Stimulated activated CD4-positive, alpha-beta T cell treated with anti-CD3 and anti-CD28 coated beads, Interleukin-1b, Interleukin-23, amount 100 ng/mL, for 1 hour (primary cell): ENCODE measurements around the gene TMEM256.
"Not testable (repeated sequence)": the region's sequence is repeated elsewhere in the genome, so short reads cannot be mapped to it uniquely, and the experiment has no call there.

Source experiments
- DNase-seq, 2 donors: peaks; one replicate each; pipeline ENCODE4 v3.0.0-alpha.2; 2020; ENCODE audit warnings: low read depth in 2 of 2

Gene TMEM256

DNA sequence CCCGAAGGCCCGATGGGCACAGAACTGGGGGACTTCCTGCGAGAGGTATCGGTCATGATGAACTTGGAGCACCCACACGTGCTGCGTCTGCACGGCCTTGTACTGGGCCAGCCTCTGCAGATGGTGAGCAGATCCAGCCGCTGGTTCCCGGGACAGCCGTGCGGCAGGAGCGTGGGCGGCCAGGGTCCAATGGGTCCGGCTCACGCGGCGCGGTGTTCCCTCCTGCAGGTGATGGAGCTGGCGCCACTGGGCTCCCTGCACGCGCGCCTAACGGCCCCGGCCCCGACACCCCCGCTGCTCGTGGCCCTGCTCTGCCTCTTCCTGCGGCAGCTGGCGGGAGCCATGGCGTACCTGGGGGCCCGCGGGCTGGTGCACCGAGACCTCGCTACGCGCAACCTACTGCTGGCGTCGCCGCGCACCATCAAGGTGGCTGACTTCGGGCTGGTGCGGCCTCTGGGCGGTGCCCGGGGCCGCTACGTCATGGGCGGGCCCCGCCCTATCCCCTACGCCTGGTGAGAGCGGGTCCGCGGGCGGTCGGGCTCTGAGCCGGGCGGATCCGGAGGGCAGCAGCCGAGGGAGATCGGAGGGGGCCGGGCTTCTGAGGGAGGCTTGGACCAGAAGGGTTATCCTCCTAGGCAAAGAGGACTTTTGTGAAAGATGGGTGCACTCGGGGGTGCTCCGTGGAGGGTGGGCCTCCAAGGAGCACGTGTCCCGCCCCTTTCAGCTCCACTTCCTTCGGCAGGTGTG, 20.0 kb downstream of the TMEM256 start:
- peak; percentile 49 to 60 for DNase-seq

DNA sequence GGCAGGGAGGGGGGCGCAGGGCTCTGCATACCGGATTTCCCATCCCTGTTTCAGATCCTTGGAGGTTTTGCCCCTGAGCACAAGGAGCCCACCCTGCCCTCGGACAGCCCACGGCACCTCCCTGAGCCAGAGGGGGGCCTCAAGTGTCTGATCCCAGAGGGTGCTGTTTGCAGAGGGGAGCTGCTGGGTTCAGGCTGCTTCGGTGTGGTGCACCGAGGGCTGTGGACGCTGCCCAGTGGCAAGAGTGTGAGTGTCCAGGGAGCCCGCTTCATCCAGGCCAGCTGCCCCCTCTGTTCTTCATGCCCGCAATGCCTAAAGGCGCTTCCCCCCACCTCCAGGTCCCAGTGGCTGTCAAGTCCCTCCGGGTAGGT, 20.5 kb downstream of the TMEM256 start:
- no peak for DNase-seq

DNA sequence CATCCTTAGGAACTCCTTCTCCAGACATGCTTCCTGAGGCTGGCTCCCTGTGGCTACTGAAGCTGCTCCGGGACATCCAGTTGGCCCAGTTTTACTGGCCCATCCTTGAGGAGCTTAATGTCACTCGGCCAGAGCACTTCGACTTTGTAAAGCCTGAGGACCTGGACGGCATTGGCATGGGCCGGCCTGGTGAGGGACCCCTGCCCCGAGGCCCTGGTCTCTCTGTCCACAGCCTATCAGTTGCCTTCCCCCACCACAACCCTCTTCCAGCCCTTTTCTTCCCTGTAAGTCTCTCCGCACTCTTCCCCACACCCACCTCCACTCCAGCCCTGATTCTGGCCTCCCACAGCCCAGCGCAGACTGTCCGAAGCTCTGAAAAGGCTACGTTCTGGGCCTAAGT, 21.0 kb downstream of the TMEM256 start:
- DNase-seq: no peak

DNA sequence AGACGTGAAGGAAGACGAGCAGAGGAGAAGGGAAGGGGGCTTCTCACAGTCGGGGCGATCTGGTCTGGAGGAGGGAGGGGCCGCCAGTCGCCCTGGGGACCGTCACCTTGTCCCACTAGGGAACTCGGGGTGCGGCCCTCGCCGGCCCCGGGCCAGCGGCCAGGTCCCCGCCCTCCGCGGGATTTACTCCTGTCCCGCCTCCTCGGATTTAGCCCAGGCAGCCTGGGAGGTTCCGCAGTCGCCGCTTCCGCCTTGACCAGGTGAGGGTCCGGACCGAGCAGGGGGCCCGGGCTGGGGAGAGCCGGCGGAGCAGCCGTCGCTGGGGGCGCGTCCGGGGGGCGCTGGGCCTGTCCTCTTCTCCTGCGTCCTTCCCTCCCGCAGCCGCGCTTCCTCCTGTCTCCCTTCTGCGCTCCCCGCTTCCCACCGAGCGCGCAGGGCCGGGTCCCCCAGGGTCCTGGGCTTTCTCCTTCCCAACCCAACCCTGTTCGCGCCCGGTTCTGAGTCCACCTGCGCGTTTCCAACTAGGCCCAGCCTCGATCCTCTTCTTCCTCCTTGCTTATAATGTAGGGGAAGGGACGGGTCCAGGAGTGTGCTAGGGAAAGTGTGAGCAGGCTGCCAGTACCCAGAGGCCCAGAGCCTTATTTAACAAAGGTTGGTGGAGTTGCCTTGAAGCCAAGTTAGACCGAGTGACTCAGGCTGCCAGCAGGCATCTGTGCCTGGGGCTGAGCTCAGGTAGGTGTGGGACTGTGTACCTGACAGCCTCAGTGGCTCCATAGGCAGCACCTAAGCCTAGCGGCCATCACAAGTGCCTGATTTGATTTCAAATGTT, 22.8 kb downstream of the TMEM256 start, which contains the start of gene TNK1:
Gene TNK1, plus strand, starts transcription at position 235 of the 829 bp plus-strand sequence. CDS start 1,838 bp downstream, outside the sequence.
- no peak for DNase-seq

DNA sequence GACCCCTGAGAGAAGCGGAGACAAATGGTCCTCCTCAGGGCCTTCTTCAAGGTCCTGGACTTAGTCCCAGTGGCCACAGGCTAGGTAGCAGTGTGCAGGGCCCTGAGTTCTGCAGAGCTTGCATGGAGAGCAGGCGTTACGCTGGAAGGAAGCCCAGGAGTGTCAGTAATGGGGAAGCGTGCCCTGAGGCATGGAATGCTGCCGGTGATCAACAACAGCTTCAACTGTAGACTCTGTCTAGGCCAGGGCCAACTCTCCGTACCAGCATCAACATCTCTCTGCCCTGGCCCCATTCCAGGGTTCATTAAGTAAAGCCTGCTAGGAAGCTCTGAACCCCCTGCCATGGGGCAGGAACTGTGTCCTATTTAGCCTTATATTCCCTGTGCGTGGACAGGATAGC, 23.6 kb downstream of the TMEM256 start:
- no peak for DNase-seq

DNA sequence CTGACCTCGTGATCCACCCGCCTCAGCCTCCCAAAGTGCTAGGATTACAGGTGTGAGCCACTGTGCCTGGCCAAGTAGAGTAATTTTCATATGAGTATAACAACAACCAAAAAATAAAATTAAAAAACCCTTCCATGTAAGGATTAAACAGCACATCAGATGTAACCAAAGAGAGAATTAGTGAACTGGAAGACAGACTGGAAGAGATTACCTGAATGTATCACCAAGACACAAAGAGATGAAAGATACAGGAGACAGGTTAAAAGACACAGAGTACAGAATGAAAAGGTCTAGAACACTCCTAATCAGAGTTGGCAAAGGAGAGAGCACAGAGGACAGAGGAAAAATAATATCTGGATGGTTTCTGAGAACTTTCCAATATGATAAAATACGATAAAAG, 24.8 kb downstream of the TMEM256 start:
- no peak for DNase-seq

DNA sequence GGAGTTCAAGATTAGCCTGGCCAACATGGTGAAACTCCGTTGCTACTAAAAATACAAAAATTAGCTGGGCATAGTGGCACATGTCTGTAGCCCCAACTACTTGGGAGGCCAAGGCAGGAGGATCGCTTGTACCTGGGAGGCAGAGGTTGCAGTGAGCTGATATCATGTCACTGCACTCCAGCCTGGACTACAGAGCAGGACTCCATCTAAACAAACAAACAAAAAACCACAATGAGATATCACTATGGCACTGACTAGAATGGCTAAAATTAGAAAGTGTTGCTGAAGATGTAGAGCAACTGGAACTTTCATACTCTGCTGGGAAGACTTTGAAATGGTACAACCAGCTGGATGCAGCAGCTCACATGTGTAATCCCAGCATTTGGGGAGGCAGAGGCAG, 29.5 kb downstream of the TMEM256 start:
- no peak for DNase-seq

DNA sequence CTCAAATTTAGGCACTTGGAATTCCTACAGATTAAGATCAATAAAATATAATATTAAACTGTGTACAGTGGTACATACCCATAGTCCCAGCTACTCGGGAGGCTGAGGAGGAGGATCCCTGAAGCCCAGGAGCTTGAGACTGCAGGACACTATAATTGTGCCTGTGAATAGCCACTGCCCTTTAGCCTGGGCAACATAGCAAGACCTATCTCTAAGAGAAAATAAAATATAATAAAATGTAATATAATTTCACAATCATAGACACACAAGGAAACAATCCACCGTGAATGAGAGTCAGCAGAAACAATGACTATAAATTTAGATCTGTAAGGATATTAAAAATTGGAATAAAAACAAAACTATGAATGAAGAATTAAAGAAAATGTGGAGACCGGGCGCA, 33.0 kb downstream of the TMEM256 start:
- DNase-seq: no peak

DNA sequence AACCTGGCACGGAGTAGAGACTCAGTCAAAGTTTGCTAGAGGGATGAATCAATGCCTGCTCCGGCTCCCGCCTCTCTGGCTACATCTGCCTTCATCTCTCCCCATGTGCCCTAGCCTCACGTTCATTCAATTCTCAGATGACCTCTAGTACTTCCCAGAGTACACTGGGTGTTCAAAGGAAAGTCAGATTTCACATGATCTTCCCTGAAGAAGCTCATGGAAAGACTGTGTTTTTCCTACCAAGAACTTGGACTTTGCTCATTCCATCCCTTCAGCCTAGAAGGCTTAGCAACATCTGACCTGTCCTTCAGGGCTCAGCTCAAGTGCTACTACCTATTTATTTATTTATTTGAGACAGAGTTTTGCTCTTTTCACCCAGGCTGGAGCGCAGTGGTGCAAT, 34.1 kb downstream of the TMEM256 start:
- no peak for DNase-seq

DNA sequence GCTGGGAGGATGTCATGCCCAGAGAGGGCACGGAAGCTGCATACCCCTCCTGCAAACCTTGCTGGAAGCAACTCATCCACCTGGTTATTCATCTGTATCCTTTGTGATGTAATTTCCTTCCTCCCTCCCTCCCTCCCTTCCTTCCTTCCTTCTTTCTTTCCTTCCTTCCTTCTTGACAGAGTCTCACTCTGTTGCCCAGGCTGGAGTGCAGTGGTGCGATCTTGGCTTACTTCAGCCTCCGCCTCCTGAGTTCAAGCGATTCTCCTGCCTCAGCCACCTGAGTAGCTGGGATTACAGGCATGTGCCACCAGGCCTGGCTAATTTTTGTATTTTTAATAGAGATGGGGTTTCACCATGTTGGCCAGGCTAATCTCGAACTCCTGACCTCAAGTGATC, 35.3 kb downstream of the TMEM256 start:
- DNase-seq: not testable (repeated sequence)

DNA sequence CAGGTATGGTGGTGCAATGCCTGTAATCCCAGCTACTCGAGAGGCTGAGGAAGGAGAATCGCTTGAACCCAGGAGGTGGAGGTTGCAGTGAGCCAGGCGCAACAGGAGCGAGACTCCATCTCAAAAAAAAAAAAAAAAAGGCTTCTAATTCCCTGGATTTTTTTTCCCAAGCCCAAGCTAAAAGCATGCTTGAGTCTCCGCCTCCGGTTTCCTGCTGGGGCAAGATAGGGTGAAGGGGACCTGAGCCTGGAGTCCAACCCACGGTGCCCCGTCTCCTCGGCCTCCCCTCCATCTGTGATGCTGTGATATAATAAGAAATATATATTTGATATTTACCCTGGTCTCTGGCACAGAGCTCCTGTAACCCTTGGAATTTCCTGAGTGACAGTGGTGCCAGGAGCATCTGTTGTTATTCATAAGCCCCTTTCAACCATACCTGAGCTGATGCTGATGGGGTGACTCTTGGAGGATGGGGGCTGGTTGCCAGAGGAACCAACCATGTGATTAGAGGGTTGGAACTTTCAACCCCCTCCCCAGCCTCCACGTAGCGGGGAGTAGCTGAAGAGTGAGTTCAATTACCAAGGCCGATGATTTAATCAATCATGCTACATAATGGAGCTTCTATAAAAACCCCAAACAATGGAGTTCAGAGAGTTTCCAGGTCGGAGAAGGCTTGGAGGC, 35.8 kb downstream of the TMEM256 start:
- DNase-seq: no peak

DNA sequence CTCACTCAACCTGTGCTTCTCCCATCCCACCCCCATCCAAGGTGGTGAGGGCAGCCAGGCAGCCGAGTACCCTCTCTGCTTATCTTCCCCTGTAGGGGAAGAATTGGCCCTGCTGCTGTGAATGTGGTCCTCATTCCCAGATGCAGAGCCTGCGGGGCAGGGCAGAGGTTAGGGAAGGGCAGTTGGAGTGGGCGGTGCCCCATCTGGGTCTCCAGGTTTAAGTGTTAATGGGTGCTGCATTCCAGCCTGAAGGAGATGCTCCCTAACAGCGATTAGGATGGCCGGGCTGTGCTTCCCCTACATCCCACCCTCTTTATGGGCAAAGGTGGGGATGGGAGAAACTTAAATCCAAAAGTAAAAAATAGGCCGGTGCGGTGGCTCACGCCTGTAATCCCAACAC, 36.8 kb downstream of the TMEM256 start:
- no peak for DNase-seq

DNA sequence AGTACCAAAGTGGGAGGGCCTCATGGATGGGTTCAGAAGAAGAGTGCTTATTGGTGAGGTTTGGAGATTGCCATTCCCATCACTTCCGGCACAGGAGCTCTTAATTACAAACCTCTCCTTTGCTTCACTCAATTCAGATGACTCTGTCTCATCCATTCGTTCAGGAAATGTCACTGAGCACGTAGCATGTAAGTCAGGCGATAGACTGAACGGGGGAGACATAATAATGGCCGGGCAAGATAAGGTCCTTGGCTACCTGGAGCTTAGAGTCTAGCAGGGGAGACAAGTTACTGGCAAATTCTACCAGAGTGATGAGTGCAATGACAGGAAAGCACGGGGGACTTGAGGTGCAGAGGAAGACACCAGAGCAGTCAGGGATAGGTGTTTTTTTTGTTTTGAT, 37.9 kb downstream of the TMEM256 start:
- not testable (repeated sequence) for DNase-seq

DNA sequence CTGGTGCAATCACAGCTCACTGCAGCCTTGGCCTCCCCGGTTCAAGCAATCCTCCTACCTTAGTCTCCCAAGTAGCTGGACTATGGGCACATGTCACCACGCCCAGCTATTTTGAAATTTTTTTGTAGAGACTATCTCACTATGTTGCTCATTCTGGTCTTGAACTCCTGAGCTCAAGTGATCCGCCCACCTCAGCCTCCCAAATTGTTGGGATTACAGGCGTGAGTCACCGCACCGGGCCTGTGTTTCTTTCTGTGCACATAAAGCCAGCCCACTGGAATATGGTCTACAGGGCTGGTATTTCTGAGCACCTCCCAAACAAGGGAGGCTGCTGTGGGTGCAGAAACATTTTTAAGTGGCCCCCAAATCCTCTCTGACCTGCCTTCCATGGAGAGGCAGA, 40.6 kb downstream of the TMEM256 start:
- no peak for DNase-seq

DNA sequence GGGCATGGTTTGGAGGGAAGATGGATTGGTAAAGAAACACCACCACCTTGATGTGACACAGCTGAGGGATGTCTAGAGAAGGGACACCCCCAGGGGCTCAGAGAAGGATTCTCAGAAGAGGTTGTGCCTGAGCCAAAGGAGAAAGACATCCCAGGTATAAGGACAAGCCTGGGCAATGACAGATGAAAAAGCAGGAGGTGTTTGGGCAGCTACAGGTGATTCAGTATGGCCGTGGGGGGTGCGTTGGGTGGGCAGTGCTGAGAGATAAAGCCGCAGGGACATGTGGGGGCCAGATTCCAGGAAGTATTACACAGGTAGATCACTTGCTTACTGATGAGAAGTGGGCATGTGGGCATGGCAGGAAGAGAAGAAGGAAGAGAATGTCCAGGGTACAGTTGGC, 42.0 kb downstream of the TMEM256 start:
- no peak for DNase-seq

DNA sequence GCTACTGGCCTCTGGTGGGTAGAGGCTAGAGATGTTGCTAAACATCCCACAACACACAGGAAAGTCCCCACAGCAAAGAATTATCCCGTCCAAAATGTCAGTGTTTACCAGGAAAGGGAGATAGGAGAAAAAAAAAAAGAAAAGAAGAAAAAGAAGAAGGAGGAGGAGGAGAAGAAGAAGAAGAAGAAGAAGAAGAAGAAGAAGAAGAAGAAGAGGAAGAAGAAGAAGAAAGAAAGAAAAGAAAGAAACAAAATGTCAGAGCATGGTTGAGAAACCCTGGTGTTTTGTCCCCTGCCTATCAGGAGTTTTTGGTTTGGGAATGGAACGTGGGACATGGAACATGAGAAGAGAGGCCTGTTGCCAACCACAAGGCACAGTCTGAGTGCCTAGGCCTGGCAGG, 46.5 kb downstream of the TMEM256 start:
- DNase-seq: no peak

DNA sequence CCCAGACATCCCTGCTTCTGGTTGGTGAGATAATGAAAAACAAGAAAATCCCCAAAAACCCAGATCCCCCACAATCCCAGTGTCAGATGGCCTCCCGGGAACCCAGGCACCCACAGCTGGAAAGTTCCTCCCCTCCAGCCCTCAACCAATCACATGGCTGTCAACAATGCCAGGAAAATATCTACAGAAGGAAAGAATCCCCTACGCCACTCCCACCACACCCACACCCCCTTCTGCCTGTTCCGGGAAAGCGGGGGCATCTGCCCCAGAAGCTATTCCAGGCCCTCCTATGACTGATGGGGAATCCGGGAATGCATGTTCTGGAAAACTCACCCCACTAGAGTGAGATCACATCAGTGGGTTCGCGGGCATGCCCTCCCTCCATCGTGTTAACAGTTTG, 47.1 kb downstream of the TMEM256 start:
- DNase-seq: no peak

DNA sequence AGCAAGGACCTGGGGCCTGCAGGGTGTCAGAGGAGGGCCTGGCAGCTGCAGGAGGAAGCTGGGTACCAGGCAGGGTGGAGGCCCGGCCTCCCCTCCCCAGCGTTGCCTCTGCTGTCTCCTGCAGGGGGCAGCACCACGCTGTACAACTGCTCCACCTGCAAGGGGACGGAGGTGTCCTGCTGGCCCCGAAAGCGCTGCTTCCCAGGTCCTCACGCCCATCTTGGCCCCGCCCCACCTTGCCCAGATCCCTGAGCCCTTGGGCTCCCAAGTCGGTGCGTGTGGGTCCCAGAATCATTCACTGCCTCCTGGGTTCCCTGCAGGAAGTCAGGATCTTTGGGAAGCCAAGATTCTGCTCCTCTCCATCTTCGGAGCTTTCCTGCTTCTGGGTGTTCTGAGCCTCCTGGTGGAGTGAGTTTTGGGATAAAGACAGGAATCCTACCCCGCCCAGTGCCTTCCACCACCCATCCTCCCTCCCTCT, 47.8 kb downstream of the TMEM256 start:
- peak; percentile 69 to 77 for DNase-seq

DNA sequence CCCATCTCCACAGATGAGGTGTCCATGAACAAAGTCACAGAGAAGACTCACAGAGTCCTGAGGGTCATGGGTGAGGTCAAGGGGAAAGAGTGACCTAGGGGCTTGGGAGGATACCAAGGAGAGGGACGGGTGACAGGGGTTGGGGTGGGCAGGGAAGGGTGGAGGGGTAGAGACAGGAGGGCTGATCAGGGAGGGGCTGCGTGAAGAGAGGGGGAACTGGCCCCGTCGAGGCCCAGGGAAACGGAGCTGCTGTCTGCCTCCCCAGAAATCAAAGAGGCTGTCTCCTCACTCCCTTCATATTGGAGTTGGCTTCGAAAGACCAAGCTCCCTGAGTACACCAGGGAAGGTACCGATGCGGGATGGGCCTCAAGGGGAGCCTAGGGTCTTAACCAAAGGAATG, 48.3 kb downstream of the TMEM256 start:
- no peak for DNase-seq

DNA sequence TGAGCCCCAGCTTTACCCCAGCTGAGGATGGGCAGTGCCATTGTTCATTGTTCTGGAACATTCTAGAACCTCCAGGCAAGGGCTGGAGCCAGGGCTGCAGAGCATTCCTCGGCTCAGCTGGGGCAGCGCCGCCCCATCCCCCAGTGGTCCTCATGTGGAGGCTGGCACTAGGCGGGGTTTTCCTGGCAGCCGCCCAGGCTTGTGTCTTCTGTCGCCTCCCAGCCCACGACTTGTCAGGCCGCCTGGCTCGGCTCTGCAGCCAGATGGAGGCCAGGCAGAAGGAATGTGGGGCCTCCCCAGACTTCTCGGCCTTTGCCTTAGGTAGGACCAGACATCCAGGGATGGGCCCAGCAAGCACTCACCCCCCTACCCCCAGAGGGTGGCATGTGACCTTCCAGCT, 48.8 kb downstream of the TMEM256 start, which contains the start of gene TMEM95:
Gene TMEM95, plus strand, starts transcription at position 104 of the 400 bp plus-strand sequence. Its CDS starts 49 bp downstream, at position 153.
- DNase-seq: no peak

DNA sequence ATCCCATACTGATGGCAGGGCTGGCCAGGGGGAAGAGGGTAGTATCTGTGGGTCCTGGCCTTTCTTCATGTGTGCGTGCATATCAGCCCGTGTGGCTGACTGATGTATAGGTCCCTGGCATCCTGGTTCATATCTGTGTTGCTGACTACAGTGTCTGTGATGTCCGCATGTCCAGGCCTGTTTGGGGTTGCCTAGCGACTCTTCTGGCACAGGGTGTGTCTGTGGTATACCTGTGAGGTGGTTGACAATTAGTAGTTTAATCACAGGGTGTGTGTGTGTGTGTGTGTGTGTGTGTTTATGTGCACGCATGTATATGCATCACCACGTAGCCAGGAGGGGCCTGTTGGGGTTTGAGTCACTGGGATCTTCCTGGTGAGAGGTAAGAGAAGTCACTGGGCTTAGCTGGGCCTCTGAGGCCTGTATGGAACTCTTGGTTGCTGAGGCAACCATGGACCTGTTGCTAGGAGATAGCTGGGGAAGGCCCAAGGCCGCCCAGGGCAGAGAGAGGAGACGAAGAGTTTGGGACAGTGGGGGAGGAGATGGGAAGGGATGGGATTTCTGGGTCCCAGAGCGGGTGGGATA, 49.5 kb downstream of the TMEM256 start:
- DNase-seq: no peak
